Measurements from ENCODE around the gene BICC1.

BICC1 gene

DNA sequence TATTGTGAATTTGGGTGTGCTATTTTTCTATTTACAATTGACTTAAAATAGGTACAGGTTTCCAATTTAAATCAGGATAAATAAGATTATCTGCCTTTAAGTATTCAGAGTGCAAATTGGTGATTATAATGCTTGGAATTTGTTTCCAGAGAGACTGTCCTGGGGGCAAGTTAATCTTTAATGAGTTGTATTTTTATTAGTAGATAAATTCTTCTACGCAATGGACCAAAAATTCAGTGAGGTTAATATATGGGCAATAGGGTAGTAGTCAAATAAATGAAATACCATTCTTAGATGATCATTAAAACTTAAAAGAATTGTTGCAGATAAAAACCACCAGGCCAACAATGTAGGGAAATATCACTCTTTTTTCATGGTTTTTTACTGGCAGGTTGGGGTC lies 3.4 kb downstream of the BICC1 start:
- DNase-seq (ENCODE audit: low read depth, low spot score) = no peak

DNA sequence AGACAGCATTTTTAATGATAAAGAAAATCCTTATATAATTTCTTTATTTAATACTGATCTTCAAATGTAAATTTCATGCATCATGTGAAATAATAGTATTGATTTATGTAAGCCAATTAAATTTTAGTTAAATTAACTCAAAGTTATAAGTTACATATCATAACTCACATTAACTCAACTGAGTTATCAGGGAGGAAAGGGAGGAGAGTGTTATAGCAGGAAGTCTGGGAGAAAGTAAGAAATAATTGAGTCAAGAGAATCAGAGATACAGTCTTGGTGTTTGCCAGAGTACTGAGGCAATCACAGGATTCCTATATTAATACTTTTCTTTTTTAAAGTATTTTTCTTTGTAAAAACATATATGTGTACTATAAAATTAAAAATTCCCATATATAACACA lies 4.0 kb downstream of the BICC1 start:
- no peak for DNase-seq (ENCODE audit: low read depth, low spot score)

DNA sequence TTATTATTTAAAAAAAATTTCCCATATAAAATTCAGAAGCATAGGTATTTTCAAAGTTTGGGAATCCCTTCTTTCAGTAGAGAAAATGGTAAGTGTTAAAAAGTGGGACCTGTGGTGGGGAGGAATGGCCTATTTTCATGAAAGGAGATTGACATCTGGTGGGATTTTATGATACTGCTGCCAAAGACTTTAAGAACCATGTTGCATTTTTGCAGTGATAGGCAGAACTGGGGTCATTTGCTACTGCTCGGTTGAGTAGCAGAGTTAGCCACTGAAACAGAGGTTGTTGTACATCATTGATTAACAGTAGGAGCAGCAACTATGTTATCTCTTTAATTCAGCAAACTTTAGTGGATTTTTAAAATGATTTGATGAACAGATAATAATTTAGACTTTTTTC lies 4.4 kb downstream of the BICC1 start:
- no peak for DNase-seq (ENCODE audit: low read depth, low spot score)

DNA sequence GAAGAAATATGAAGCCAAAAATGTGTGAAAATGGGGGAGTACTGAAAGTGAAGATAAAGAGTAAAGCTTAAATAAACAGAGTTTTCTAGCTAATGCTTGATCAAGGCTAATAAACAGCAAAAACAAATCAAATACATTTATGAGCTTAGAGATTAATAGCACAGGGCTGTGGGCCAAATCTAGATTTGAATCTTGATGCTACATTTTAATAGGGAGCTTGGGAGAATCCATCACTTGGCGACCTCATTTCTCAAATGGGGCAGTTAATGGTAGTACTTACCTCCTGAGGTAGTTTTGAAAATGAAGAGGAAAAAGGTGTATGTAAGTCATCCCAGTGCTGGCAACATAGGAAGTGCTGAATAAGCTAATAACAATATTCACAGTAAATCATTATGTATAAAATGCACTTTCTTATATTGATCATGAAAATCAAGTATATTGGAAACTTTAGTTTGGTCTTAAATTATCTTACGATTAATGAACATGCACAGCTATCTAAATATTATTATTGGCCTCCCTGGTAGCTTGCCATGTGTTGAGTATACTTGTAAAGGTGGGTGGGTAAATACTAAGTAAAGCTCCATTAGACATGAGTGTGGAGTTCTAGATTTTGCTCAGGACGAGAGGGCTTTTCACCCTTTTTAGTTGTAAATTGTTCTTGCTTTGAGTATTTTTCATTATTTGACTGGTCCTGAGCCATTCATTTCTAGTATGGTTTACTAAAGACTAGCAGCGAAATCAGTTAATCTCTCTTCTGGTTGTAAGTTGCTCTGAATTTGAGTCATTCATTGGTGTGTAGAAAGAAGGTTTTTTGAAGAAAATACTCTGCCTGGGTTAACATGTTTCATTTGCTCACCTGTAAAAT lies 5.1 kb downstream of the BICC1 start:
- no peak for DNase-seq (ENCODE audit: low read depth, low spot score)

DNA sequence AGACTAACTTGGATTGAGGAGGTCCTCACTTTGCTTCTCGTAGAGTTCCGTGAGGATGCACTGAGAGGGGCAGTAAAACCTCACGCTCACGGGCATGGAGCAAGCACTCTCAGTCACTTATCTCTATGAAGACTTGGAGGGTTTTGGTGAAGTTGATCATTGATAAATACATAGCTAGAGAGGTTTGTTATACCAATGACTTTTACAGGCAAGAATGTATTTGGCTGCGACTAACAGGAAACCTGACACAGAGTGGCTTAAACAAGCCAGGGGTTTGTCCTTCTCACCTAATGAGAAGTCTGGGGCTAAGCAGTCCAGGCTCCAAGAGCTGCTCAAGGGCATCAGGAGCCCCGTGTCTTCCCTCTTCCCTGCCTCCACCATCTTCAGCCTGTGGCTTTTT lies 6.1 kb downstream of the BICC1 start:
- no peak for DNase-seq (ENCODE audit: low read depth, low spot score)

DNA sequence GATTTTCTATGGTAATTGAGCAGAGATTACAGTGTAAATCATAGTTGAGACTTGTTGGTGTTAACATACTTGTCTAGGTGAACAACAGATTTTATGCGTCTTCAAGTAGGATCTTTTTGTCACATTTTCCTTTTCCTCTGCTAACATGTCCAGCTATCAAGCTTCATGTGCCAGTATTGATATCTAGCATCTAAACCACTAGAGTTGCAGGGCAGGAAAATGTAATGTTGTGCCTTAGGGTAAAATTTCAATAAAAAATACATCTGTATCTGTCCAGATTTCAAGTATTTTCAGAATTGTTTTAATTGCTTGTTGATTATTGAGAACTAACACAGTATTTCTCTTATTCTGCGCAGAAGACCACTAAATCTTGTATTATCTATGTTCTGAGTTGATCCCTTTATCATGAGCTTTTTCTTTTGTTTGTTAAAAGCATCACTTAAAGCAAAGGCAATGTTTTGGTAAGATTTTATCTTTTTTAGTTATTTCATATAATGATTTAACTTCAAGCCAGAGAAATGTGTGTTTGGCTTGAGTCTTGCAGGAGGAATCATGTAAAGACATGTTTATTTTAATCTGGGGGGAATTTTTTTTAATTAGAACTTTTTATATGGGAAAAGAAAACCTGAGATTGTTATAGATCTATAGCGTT lies 16.5 kb downstream of the BICC1 start:
- DNase-seq (ENCODE audit: low read depth, low spot score) = no peak

DNA sequence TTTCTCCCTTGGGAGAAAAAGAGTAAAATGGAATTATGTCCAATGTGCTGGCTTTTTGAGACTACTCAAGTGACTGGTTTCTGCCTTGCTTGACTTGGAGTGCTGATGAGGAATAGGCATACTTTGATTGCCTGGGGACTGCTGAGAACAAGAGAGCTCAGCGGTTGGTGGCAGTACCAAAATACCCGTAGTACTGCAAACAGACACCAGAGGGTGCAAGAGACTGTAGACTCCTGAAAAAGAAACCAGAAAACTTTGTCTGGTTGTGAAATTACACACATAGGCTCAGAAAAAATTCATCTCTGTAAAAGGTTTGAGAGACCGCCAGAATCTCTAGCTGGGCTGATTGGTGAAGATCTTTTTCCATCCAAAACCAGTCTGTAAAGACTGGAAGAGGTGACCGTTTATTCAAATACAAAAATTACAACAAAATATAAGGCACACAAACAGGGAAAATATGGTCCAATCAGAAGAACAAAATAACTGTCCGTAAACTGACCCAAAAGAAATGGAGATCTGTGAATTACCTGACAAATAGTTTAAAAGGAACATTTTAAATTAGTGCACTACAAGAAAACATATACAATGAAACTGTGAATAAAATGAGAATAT lies 18.5 kb downstream of the BICC1 start:
- DNase-seq (ENCODE audit: low read depth, low spot score) = no peak

DNA sequence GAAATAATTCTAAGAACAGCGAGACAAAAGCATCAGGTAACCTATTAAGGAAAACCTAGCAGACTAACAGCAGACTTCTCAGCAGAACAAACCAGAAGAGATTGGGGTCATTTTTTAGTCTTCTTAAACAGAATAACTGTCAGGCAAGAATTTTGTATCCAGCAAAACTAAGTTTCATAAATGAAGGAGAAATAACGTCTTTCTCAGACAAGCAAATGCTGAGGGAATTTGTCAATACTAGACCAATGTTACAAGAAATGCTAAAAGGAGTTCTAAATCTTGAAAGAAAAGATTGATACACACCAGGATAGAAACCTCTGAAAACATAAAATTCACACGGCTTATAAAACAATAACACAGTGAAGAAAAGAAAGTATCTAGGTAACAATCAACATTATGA lies 22.6 kb downstream of the BICC1 start:
- no peak for DNase-seq (ENCODE audit: low read depth, low spot score)

DNA sequence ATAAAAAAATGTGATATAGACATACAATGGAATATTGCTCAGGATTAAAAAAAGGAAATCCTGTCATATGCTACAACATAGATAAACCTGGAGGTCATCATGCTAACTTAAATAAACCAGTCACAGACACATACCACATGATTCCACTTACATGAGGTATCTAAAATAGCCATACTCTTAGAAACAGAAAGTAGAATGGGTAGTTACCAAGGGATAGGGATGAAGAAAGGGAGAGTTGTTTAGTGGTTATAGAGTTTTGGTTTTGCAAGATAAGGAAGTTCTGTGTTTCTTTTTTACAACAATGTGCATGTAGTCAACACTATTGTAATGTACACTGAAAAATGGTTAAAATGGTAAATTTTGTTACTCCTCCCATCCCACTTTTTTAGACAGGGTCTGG lies 30.5 kb downstream of the BICC1 start:
- no peak for DNase-seq (ENCODE audit: low read depth, low spot score)

DNA sequence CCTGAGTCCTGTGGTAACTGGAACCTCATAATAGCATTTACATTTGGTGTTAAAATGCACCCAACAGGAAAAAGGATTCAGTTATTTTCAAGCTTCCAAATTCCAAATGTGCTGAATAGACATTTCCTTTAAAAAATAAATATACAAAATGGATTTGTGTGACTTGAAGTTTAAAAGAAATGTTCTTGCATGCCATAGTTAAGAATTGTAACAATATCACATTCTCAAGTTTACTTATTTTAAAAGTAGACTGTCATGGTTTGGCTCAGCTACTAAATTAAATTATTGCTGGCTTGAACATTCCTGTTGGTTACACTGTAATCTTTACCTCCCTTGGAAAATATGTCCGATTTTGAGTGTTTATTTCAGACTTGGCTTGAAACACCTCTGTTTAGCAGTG lies 31.5 kb downstream of the BICC1 start:
- no peak for DNase-seq (ENCODE audit: low read depth, low spot score)

DNA sequence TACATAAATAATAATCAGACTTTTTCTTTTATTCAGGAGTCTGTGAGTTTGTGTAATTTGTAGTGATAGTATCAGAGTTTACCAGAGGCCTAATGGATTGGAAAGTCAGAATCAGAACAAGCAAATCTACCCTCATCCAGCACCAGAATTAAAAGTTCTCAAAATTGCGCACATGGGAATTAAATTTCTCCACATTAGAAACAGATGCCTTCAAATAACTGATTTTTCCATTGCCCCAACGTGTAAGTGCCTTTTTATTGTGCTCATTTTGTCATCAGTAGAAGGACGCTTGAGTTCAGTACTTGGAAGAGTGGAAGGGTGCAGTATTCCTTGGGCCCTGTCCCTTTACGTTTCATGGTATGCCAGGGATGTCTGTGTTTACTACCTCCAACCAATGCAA lies 32.8 kb downstream of the BICC1 start:
- no peak for DNase-seq (ENCODE audit: low read depth, low spot score)

DNA sequence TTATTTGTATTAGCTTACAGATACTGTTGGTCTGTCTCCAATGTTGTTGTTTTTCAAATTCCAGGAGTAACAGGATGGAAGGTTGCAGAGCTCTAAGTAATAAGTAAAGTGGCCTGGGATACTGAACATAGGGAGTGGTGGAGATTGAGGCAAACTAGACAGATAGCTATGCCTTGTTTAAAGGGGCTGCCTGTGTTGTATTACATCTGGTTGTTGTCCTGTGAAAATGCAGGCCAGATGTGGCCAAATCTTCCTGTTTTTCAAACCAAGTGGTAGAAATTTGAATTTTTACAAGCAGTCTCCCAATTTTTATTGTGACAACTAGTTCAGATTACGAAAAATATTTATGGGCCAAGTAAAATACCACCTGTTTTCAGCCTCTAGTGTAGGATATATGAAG lies 33.5 kb downstream of the BICC1 start:
- DNase-seq (ENCODE audit: low read depth, low spot score) = no peak

DNA sequence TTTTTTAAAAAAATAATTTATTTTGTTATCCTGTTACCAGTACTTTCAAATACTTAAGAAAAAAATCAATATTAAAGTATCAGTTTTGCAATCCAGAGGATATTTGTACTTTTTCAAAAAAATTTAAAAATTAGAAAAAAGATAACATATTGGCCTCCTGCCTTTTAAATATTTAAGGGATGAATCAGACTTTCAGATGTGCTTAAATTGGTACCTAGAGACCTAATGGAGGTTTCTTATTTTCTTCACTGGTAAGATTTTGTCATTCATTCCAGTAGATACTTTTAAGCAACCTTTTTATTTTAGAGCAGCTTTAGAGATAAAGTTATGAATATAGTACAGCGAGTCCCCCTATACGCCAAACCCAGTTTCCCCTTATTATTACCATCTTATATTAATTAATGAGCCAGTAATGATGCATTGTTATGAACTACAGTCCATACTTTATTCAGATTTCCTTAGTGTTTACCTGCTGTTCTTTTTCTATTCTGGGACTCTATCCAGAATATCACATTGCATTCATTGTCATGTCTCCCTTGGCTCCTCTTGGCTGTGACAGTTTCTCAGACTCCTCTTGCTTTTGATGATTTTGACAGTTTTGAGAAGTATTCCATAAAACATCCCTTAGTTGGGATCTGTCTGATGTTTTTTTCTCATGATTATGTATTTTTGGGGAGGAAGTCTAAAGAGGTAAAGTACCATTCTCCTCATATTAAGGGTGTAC lies 34.2 kb downstream of the BICC1 start:
- DNase-seq (ENCODE audit: low read depth, low spot score) = no peak

DNA sequence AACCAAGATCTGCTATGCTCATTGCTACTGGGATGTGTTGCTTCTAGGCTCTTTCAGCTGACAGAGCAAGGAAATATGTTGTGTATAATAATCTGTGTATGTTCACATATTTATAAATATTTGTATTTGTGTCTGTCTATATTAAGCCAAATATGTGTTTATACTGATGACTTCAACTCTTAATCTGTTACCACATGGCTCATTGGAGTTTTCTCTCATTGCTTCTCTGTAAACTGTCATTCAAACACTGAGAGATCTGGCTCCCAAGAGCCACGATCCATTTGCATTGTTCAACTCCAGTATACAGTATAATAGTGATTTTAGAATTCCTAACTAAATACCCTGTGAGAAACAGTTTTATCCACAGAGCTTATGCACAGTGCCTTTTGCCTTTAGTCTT lies 35.3 kb downstream of the BICC1 start:
- no peak for DNase-seq (ENCODE audit: low read depth, low spot score)

DNA sequence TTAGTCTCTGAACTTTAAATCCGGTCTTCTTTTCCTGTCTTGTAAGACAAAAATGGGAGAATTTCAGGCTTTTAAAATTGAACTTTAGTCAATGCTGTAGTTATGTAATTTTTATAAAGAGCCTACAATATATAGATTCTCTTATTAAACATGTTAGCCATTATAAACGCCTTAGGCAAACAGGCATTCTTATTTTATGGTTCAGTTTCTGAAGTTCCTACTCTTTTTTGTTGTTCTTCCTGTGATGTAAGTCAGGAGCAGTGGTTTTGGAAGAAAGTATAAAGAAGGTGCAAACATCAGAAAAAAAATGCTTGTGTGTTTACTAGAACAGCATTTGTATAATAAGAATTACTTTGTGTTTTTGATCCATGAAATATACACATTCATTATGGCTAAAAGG lies 41.6 kb downstream of the BICC1 start:
- no peak for DNase-seq (ENCODE audit: low read depth, low spot score)

DNA sequence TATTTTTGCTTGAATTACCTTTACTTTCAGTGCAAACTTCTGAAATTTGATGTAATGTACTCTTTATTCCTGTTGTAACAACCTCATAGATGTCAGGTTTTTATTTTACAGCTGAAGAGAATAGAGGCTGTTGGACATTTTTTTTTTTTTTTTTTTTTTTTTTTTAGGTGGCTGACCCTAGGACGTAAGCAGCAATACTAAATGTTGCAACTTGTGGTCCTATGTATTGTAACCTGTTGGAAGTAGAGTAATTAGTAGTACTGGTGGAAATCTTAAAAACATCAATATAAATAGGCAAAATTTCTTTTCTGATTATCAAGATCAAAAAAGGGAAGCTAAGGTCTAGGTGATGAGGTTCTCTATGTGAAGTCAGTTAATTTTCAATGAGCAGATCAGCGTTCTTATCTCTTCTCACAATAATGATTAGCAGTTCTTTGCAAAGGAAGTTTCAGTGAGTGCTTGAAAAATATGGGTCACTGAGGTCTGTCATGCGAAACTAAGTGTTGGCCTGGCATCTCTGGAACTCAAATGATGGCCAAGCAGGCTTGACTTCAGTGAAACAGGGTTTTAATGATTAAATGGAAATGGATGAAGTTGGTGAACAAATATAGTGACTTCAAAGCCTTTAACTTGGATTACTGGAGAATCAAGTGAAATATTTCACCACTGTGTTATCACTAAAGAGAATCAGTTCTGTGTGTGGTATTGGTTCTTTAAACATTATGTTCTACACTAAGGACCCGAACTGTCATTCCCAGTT lies 42.7 kb downstream of the BICC1 start:
- no peak for DNase-seq (ENCODE audit: low read depth, low spot score)

DNA sequence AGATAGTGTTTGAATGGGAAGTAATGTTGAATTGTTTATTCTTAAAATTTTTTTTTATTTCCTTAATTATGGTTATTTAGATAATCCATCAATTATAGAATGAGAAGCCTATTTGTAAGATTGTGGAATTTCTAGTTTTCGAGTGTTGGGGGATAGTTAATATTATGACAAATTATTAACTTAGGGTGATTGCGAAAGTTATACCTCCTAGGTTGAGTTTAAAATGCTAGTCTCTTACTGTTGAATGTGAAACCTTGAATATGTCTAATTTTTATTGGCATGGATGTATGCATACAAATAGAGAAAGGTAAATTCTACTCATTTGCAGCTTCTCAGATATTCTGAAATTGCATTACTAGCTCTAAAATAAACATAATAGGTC lies 43.2 kb downstream of the BICC1 start:
- DNase-seq (ENCODE audit: low read depth, low spot score) = no peak

DNA sequence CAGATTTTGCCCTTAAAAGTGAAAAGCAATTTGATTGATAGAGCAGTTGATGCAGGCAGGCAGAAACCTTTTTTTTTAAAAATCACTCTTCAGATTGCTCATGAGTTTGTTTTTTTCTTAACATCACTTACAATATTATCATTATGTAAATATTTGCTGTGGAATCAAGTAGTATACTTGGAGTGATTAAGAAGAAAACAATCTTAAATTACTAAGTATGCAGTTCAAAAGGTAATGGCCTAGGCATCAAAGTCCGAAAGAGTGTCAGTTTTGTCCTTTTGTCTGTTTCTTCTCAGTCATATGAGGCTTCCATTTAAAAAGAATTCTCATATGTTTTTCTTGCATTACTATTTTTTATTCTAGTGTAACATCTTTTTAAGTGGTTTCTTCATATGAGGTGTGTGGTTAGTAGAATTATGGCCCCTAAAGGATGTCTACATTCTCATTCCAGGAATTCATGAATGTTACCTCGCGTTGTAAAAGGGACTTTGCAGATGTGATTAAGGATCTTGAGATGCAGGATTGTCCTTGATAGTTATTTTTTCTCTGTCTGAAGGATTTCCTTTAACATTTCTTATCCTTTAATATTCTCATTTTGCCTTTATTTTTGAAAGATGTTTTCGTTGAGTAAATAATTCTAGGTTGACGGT lies 44.0 kb downstream of the BICC1 start:
- DNase-seq (ENCODE audit: low read depth, low spot score) = no peak

DNA sequence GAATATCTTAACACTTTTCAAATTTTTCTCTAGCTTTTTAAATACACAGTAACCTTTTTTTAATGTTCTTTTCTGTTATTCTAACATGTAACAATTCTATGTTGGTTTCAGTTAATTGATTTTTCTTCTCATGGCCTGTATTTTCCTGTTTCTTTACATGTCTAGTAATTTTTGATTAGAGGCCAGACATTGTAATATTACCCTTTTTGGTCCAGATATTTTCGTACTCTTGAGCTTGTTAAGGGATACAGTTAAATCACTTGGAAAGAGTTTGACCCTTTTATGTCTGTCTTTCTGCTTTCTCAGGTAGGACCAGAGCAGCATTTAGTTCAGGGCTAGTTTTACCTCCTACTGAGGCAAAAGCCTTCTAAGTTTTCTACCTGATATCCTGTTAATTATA lies 45.0 kb downstream of the BICC1 start:
- DNase-seq (ENCODE audit: low read depth, low spot score) = no peak

DNA sequence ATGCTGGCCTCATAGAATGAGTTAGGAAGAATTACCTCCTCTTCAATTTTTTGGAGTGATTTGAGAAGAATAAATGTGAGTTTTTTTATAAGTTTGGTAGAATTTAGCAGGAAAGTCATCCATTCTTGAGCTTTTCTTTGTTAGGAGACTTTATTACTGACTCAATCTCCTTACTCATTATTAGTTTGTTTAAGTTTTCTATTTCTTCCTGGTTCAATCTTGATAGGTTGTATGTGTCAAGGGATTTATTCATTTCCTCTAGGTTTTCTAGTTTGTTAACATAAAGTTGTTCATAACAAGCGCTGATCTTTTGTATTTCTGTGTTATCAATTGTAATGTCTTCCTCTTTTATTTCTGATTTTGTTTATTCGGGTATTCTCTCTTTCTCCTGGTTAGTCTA lies 47.4 kb downstream of the BICC1 start:
- no peak for DNase-seq (ENCODE audit: low read depth, low spot score)

DNA sequence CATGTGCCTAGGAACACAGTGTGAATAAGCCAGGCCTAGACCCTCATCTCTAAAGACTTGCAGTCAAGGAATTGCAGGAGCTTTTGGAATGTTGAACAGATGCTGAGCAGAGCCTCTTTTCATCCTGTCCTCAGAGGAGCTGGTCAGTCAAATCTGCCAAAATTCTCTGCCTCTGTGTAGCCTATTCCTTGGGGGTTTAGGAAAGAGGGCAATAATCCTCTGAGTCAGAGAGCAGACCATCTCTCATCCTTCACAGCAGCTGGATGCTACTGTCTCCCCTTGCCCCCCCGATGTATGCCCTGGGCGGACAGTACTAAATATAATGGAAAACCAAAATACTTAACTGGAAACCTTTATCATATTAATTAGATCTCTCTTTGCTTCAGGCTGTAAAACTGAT lies 52.6 kb downstream of the BICC1 start:
- no peak for DNase-seq (ENCODE audit: low read depth, low spot score)
